Measurements from ENCODE around the gene PRKCZ. TPM values are rescaled to one million over a fixed set of nuclear protein-coding genes. Genes with fewer than 3 reads are reported as not detected.

Gene PRKCZ
- total and polyA plus RNA-seq, 9 of the 15 experiments (the other 6 are each of a cell fraction or from before 2014, with no cell fraction given) = 0.07 to 3.1 (median 1.3) TPM

DNA sequence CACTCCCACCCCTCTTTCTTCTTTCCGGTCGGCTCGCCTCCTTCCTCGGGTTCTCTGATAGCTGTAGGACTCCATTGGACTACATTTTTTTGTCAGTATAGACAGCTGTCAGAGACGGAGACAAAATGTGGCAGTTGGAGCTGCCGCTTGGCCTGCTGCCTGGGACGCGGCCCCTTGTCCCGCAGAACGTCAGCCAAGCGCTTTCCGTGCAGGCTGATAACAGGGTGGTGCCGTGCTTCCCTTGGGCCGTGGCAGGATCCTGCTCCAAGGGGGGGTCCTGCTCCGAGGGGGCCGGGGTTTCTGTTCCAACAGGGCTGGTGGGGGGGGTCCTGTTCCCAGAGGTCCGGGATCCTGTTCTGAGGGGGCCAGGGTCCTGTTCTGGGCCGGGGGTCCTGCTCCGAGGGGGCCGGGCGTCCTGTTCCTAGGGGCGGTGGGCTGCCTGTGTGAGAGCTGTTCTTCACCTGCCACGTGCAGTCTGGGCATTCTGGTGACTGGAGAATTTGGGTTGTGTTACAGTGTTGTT, 182.8 kb downstream of the PRKCZ start (continued):
- TF ChIP-seq, protein P1, sequence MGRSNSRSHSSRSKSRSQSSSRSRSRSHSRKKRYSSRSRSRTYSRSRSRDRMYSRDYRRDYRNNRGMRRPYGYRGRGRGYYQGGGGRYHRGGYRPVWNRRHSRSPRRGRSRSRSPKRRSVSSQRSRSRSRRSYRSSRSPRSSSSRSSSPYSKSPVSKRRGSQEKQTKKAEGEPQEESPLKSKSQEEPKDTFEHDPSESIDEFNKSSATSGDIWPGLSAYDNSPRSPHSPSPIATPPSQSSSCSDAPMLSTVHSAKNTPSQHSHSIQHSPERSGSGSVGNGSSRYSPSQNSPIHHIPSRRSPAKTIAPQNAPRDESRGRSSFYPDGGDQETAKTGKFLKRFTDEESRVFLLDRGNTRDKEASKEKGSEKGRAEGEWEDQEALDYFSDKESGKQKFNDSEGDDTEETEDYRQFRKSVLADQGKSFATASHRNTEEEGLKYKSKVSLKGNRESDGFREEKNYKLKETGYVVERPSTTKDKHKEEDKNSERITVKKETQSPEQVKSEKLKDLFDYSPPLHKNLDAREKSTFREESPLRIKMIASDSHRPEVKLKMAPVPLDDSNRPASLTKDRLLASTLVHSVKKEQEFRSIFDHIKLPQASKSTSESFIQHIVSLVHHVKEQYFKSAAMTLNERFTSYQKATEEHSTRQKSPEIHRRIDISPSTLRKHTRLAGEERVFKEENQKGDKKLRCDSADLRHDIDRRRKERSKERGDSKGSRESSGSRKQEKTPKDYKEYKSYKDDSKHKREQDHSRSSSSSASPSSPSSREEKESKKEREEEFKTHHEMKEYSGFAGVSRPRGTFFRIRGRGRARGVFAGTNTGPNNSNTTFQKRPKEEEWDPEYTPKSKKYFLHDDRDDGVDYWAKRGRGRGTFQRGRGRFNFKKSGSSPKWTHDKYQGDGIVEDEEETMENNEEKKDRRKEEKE (IDR thresholded peaks at IDR 0.05; ENCODE audit: borderline replicate concordance in 1 of 2, control insufficient read depth in 1 of 2, low read depth in 2 of 2, low read length in 1 of 2) = no peak
- TF ChIP-seq, protein P2, sequence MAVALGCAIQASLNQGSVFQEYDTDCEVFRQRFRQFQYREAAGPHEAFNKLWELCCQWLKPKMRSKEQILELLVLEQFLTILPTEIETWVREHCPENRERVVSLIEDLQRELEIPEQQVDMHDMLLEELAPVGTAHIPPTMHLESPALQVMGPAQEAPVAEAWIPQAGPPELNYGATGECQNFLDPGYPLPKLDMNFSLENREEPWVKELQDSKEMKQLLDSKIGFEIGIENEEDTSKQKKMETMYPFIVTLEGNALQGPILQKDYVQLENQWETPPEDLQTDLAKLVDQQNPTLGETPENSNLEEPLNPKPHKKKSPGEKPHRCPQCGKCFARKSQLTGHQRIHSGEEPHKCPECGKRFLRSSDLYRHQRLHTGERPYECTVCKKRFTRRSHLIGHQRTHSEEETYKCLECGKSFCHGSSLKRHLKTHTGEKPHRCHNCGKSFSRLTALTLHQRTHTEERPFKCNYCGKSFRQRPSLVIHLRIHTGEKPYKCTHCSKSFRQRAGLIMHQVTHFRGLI (CRISPR knock-in tag; IDR thresholded peaks at IDR 0.05) = no peak
- TF ChIP-seq SUPT5H (IDR thresholded peaks at IDR 0.05) = no peak
- TF ChIP-seq ZFX (CRISPR knock-in tag; IDR thresholded peaks at IDR 0.05) = no peak
- no peak for TF ChIP-seq BACH1 (tag; IDR thresholded peaks at IDR 0.05)
- TF ChIP-seq JUN (IDR thresholded peaks at IDR 0.05; ENCODE audit: borderline replicate concordance, low read depth, low read length) = no peak
- TF ChIP-seq JUN (CRISPR knock-in tag; IDR thresholded peaks at IDR 0.05; ENCODE audit: borderline replicate concordance) = no peak
- no peak for TF ChIP-seq GTF2A2 (tag; IDR thresholded peaks at IDR 0.05)
- no peak for TF ChIP-seq TCF15 (CRISPR knock-in tag; IDR thresholded peaks at IDR 0.05)
- no peak for TF ChIP-seq BRF2 (IDR thresholded peaks at IDR 0.05; ENCODE audit: borderline replicate concordance, insufficient read depth, insufficient read length)
- no peak for TF ChIP-seq TBP (optimal IDR thresholded peaks at IDR 0.05; ENCODE audit: low read depth, low read length)
- no peak for TF ChIP-seq PTTG1 (tag; IDR thresholded peaks at IDR 0.05; ENCODE audit: low read depth)
